K562 (cell line): ENCODE data around the gene IQCM. TPM values are rescaled to one million over a fixed set of nuclear protein-coding genes. Genes with fewer than 3 reads are reported as not detected.

Experiments used
- ESRRA ChIP-seq: fragments of 450-650 bp; IDR thresholded peaks from 2 replicates; pipeline ENCODE4 v1.6.1; 2014; ENCODE audit warnings: low read depth, mild to moderate bottlenecking, moderate library complexity, borderline replicate concordance
- HIVEP1 ChIP-seq: fragments of 250-450 bp; sonication (Bioruptor Pico); IDR thresholded peaks from 2 replicates; pipeline ENCODE4 v1.4.0; 2020; ENCODE audit warnings: mild to moderate bottlenecking
- HNRNPLL ChIP-seq: fragments of 200-400 bp; formaldehyde crosslinking; IDR thresholded peaks from 2 replicates; pipeline ENCODE4 v1.6.1; 2017; ENCODE audit warnings: low read length, low read depth, mild to moderate bottlenecking; ENCODE audit not compliant: poor library complexity, severe bottlenecking
- KLF13 ChIP-seq: fragments of 450-650 bp; IDR thresholded peaks from 2 replicates; pipeline ENCODE4 v1.6.1; 2016; ENCODE audit warnings: missing genetic modification characterization, low read depth, mild to moderate bottlenecking, missing compliant biosample characterization, moderate library complexity, borderline replicate concordance
- MEF2D ChIP-seq: conservative IDR thresholded peaks from 2 replicates; pipeline ENCODE4 v1.6.1; 2016; ENCODE audit warnings: low read depth, missing genetic modification characterization, missing compliant biosample characterization
- TAF7 ChIP-seq: fragments of 450-650 bp; IDR thresholded peaks from 2 replicates; pipeline ENCODE4 v1.6.1; 2016; ENCODE audit warnings: missing genetic modification characterization, missing compliant biosample characterization
- XRCC3 ChIP-seq: fragments of 450-650 bp; IDR thresholded peaks from 2 replicates; pipeline ENCODE4 v1.6.1; 2017; ENCODE audit warnings: mild to moderate bottlenecking, moderate library complexity
- ZFP30 ChIP-seq: fragments of 250-450 bp; sonication (Bioruptor Pico); IDR thresholded peaks from 2 replicates; pipeline ENCODE4 v1.8.0; 2022; ENCODE audit warnings: moderate library complexity, mild to moderate bottlenecking, inconsistent platforms, borderline replicate concordance
- ZNF586 ChIP-seq: fragments of 450-650 bp; formaldehyde crosslinking; conservative IDR thresholded peaks from 2 replicates; pipeline ENCODE4 v1.4.0; 2020; ENCODE audit warnings: mild to moderate bottlenecking, moderate library complexity
- polyA plus RNA-seq, 8 experiments: library from polyadenylated mRNA; depleted of rRNA in 4 of 8; stranded (reverse) in 5 of 8; unstranded in 3 of 8; fragments of >200 nt; fragmentation: Nextera tagmentation in 2 of 8; fragmentation: Illumina TruSeq in 1 of 8; extraction: Ambion mirVana in 2 of 8; extraction: Trizol in 1 of 8; gene quantifications; 2 replicates each; pipeline versions ENCODE4 v1.2.1 to v1.2.3, GENCODE V29; 2011 to 2014; ENCODE audit warnings: inconsistent platforms in 1 of 8, missing spikeins in 1 of 8
- total RNA-seq, 7 experiments: library from RNA; depleted of rRNA in 6 of 7; stranded (reverse); fragments of >200 nt in 6 of 7; fragmentation: Illumina TruSeq in 2 of 7; extraction: Trizol in 2 of 7; gene quantifications; 2 replicates each; pipeline versions ENCODE4 v1.2.1 to v1.2.3, GENCODE V29; 2011 to 2021; ENCODE audit warnings: low replicate concordance in 1 of 7
- TF ChIP-seq, protein P1 (sequence below): fragments of 450-650 bp; IDR thresholded peaks from 2 replicates; pipeline ENCODE4 v1.6.1; 2016; ENCODE audit warnings: mild to moderate bottlenecking, moderate library complexity
- TF ChIP-seq, protein P2 (sequence below): fragments of 250-450 bp; sonication (Bioruptor Pico); IDR thresholded peaks from 2 replicates; pipeline ENCODE4 v1.5.0; 2021

The IQCM gene
- total and polyA plus RNA-seq, 9 of the 15 experiments (the other 6 are each of a cell fraction or from before 2014, with no cell fraction given), result not detected

DNA sequence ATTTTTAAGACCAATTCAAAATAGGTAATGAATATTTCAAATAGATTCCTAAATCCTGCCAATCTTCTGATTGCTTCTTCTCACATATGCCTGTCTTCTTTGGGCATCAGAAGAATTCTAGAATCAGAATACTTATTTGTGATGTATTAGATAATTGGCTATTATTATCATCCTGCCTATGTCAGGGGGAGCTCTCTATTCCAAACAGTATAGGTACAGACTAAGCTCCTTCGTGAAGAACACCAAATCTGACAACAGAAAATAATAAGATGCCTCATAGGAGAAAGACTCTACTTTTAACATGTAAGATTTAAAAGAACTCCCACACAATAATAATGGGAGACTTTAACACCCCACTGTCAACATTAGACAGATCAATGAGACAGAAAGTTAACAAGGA lies at the start of gene IQCM (continued):
- TF ChIP-seq, protein P1, sequence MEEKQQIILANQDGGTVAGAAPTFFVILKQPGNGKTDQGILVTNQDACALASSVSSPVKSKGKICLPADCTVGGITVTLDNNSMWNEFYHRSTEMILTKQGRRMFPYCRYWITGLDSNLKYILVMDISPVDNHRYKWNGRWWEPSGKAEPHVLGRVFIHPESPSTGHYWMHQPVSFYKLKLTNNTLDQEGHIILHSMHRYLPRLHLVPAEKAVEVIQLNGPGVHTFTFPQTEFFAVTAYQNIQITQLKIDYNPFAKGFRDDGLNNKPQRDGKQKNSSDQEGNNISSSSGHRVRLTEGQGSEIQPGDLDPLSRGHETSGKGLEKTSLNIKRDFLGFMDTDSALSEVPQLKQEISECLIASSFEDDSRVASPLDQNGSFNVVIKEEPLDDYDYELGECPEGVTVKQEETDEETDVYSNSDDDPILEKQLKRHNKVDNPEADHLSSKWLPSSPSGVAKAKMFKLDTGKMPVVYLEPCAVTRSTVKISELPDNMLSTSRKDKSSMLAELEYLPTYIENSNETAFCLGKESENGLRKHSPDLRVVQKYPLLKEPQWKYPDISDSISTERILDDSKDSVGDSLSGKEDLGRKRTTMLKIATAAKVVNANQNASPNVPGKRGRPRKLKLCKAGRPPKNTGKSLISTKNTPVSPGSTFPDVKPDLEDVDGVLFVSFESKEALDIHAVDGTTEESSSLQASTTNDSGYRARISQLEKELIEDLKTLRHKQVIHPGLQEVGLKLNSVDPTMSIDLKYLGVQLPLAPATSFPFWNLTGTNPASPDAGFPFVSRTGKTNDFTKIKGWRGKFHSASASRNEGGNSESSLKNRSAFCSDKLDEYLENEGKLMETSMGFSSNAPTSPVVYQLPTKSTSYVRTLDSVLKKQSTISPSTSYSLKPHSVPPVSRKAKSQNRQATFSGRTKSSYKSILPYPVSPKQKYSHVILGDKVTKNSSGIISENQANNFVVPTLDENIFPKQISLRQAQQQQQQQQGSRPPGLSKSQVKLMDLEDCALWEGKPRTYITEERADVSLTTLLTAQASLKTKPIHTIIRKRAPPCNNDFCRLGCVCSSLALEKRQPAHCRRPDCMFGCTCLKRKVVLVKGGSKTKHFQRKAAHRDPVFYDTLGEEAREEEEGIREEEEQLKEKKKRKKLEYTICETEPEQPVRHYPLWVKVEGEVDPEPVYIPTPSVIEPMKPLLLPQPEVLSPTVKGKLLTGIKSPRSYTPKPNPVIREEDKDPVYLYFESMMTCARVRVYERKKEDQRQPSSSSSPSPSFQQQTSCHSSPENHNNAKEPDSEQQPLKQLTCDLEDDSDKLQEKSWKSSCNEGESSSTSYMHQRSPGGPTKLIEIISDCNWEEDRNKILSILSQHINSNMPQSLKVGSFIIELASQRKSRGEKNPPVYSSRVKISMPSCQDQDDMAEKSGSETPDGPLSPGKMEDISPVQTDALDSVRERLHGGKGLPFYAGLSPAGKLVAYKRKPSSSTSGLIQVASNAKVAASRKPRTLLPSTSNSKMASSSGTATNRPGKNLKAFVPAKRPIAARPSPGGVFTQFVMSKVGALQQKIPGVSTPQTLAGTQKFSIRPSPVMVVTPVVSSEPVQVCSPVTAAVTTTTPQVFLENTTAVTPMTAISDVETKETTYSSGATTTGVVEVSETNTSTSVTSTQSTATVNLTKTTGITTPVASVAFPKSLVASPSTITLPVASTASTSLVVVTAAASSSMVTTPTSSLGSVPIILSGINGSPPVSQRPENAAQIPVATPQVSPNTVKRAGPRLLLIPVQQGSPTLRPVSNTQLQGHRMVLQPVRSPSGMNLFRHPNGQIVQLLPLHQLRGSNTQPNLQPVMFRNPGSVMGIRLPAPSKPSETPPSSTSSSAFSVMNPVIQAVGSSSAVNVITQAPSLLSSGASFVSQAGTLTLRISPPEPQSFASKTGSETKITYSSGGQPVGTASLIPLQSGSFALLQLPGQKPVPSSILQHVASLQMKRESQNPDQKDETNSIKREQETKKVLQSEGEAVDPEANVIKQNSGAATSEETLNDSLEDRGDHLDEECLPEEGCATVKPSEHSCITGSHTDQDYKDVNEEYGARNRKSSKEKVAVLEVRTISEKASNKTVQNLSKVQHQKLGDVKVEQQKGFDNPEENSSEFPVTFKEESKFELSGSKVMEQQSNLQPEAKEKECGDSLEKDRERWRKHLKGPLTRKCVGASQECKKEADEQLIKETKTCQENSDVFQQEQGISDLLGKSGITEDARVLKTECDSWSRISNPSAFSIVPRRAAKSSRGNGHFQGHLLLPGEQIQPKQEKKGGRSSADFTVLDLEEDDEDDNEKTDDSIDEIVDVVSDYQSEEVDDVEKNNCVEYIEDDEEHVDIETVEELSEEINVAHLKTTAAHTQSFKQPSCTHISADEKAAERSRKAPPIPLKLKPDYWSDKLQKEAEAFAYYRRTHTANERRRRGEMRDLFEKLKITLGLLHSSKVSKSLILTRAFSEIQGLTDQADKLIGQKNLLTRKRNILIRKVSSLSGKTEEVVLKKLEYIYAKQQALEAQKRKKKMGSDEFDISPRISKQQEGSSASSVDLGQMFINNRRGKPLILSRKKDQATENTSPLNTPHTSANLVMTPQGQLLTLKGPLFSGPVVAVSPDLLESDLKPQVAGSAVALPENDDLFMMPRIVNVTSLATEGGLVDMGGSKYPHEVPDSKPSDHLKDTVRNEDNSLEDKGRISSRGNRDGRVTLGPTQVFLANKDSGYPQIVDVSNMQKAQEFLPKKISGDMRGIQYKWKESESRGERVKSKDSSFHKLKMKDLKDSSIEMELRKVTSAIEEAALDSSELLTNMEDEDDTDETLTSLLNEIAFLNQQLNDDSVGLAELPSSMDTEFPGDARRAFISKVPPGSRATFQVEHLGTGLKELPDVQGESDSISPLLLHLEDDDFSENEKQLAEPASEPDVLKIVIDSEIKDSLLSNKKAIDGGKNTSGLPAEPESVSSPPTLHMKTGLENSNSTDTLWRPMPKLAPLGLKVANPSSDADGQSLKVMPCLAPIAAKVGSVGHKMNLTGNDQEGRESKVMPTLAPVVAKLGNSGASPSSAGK, result no peak
- TF ChIP-seq ESRRA (no peak), KLF13 (no peak), HNRNPLL (no peak), XRCC3 (no peak), ZNF586 (CRISPR knock-in tag) (no peak), TAF7 (tag) (no peak), HIVEP1 (no peak), ZFP30 (CRISPR knock-in tag) (no peak), MEF2D (tag) (no peak)
- TF ChIP-seq, protein P2, sequence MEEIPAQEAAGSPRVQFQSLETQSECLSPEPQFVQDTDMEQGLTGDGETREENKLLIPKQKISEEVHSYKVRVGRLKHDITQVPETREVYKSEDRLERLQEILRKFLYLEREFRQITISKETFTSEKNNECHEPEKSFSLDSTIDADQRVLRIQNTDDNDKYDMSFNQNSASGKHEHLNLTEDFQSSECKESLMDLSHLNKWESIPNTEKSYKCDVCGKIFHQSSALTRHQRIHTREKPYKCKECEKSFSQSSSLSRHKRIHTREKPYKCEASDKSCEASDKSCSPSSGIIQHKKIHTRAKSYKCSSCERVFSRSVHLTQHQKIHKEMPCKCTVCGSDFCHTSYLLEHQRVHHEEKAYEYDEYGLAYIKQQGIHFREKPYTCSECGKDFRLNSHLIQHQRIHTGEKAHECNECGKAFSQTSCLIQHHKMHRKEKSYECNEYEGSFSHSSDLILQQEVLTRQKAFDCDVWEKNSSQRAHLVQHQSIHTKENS, result no peak
